ENCODE data around the gene KIAA1671.
"Not testable (repeated sequence)": the region's sequence is repeated elsewhere in the genome, so short reads cannot be mapped to it uniquely, and the experiment has no call there.

KIAA1671 gene

DNA sequence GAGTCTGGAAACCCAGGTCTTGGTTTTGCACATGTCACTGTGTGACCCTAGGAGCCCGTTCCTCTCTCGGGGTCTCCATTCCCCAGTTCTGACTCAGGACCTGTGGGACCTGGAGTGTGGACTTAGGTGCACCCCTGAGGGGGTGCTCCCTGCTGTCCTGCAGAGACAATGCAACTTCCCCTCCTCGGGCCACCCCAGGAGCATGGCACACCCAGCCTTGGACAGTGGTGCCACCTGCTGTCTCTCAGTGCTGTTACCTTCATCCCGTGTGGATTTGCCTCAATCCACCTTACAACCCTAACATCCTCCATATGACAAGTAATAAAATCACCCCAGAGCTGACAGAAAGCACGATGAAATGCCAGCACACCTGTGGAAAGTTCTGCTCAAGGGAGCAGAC is 219.6 kb downstream of the KIAA1671 start:
- peak; percentile 5 for DNase-seq (ENCODE audit: low read depth)

DNA sequence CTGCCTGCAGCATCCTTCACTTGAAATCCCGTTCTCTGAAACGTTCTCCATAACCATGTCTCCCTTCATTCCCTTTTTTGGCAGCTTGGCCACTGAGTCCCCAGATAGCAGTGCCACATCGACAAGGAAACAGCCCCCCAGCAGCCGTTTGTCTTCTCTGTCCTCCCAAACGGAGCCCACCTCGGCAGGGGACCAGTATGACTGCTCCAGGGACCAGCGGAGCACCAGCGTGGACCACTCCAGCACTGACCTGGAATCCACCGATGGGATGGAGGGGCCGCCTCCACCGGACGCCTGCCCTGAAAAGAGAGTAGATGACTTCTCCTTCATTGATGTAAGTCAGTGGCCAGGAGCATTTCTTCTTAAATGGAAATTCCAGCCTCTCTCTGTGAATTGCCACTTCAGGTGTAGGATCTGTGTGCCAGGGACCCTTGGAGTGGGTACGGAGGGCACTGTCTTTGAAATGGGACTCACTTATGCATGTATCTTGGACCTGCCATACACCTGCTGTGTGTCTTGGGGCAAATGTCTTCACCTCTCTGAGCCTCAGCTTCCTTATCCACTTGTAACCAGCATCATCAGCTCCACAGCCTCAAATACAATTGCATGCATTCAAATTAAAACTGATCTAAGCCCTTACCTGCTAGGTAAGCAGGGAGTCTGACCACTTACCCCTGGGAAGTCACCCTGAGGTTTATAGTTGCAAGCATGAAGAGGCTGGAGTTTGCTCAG is 221.8 kb downstream of the KIAA1671 start:
- DNase-seq (ENCODE audit: low read depth) = no peak

DNA sequence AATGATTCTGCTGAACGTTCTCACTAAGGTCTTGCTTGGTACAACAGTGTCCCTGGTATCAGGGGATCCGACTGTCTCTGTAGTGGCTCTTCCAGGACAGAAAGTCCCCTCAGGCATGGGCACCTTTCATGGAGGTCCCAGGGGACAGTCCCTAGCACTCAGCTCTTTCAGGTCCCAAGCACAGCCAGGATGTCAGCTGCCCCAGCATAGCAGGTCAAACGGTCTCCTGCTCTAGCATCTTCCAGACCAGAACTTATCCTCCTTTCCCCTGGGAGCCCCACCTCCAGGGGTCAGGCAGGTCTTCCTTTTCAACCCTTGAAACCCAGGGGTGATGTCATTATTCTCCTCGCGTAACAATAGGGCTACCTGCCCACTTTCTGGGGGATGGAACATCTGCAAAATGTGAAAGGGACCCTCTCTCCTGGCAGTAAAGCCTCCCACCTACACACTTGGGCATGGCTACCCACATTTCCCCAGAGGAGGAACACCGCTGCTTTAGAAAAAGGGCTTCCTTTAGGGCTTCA is 222.4 kb downstream of the KIAA1671 start:
- DNase-seq (ENCODE audit: low read depth) = no peak

DNA sequence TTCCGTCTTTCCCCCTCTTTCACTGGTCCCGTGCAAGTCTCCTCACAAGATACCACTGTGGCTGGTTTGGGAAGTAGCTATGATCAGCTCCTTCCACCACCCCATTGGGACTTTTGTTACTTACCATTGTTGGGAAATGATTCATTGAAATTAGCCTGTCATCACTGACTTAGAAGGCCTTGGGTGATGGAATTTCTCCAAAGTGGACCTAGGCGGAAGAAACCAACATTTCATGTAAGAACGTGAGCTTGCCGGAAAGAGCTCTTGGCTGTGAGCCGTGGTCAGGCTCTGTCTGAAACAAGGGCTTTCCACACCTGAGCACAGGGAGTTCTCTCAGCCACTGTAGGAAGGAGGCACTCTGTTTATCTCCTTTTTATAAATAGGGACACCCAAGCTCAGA is 223.7 kb downstream of the KIAA1671 start:
- no peak for DNase-seq (ENCODE audit: low read depth)

DNA sequence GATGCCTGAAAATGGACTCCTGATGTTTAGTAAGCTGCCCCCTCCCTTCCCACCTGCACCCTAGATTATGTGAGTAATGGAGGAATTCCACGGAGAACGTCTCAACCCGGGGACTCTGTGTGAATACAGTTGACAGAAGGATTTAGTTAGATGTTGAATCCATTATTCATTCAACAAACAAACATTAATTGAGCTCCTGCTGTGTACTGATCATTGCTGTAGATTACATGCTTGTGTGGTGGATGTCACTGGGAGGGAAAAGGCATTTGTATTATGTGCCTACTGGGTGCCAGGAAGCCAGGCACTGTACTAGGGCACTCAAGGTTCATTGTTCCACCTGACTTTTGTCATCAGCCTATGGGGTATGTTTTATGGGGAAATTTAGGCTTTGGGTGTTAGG is 224.3 kb downstream of the KIAA1671 start:
- no peak for DNase-seq (ENCODE audit: low read depth)

DNA sequence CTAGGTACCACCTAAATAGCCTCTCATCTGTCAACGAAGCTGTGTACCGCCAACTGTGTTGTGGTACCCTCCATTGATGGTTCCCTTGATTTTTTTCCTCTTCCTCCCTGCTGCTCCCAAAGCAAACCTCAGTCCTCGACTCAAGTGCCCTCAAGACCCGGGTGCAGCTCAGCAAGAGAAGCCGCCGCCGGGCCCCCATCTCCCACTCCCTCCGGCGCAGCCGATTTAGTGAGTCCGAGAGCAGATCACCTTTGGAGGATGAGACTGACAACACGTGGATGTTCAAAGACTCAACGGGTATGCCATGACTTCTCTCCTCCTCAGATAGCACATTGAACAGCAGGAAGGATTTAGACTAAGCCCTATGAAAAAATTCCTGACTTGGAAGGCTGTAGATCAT is 224.7 kb downstream of the KIAA1671 start:
- DNase-seq (ENCODE audit: low read depth) = no peak

DNA sequence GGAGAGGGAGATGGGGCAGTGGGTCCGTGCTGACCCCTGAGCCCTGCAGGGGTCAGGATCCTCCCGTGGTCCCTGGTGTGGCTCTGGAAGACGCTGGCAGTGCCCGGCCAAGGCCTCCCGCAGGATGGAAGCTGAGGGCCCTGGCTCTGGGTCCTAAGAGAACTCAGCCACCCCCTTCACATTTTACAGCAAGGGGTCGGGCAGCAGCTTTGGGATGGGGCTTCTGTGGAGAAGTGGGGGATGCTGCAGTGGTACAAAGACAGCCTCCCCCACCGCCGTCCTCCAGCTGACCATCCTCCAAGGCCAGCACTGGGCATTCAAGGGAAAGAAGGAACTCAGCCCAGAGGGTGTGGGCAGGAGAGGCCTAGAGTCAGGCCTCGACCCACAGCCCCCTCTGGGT is 225.4 kb downstream of the KIAA1671 start:
- no peak for DNase-seq (ENCODE audit: low read depth)

DNA sequence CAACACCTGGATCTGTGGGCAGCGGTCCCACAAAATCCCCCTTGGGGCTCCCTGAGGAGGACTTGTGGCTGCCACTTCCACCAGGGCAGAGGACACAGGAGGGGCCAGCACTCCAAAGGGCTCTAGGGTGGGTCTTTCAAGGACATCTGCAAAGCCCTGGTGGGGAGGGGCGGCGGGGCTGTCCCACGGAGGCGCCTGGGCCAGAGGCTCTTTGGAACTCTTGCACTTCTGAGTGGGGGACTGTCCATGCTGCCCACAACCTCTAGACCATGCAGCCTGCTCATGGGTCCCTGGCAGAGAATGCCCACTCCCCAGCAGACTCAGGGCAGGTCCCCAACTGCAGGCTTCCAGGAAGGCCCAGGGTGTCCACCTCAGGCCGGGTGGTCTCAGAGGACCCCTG is 225.8 kb downstream of the KIAA1671 start:
- not testable (repeated sequence) for DNase-seq (ENCODE audit: low read depth)

DNA sequence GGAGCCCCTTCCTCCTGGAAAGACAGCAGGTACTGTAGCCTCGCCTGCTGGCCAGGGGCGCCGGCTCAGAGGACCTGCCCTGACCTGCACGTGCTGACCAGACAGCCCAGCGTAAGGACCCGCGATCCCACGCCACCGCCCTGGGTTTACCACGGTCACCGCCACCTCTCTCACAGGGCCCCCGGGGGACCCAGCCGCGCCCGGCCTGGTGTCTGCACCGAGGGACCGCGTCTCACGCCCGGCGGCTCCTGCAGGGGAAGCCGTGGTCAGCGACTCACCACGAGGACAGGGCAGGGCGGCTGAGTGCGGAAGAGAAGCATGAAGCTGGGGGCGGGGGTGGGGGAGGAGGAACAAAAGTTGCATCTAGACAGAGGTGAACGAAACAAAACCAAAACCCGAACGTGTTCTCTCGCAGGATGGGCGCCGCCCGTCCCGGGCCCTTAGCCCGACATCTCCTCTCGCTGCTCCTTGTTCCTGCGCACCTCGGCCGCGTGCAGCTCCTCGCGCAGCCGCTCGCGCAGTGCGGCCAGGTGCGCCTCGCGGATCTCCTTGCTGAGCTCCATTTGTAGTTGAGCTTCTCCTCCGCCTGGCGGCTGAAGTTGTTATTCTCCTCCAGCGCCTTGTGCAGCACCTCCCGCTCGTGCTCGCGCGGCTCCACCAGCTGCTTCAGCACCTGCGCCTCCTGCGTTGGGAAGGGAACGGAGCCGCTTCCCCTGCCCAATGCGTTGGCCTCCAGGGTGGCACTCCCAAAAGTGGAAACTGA is 226.5 kb downstream of the KIAA1671 start:
- not testable (repeated sequence) for DNase-seq (ENCODE audit: low read depth)

GRCh38 chr22:25182131-25183110 is 229.9 kb downstream of the KIAA1671 start:
- no peak for DNase-seq (ENCODE audit: low read depth)

GRCh38 chr22:25183949-25184619 is 231.6 kb downstream of the KIAA1671 start:
- DNase-seq (ENCODE audit: low read depth) = no peak

DNA sequence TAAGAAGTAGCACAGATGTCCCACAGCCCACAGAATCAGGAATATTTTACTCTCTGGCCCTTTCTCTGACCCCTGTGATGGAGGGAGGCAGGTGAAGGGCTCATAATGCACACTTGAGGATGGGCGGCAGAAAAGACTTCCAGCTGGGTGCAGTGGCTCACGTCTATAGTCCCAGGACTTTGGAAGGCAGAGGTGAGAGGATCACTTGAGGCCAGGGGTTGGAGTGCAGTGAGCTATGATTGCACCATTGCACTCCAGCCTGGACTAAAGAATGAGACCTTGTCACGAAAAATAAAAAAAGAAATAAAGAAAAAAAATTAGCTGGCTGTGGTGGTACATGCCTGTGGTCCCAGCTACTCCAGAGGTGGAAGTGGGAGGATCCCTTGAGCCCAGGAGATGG is 233.6 kb downstream of the KIAA1671 start:
- no peak for DNase-seq (ENCODE audit: low read depth)

GRCh38 chr22:25187469-25187868 is 235.0 kb downstream of the KIAA1671 start:
- DNase-seq (ENCODE audit: low read depth) = no peak

GRCh38 chr22:25192406-25192805 is 239.9 kb downstream of the KIAA1671 start:
- no peak for DNase-seq (ENCODE audit: low read depth)

- no peak for DNase-seq (ENCODE audit: low read depth)
Measured at GRCh38 chr22:25193130-25193529, 240.6 kb downstream of the KIAA1671 start.

GRCh38 chr22:25193548-25193947 is 241.0 kb downstream of the KIAA1671 start:
- DNase-seq (ENCODE audit: low read depth) = no peak

- DNase-seq (ENCODE audit: low read depth) = no peak
Measured at GRCh38 chr22:25196326-25196725, 243.8 kb downstream of the KIAA1671 start.

DNA sequence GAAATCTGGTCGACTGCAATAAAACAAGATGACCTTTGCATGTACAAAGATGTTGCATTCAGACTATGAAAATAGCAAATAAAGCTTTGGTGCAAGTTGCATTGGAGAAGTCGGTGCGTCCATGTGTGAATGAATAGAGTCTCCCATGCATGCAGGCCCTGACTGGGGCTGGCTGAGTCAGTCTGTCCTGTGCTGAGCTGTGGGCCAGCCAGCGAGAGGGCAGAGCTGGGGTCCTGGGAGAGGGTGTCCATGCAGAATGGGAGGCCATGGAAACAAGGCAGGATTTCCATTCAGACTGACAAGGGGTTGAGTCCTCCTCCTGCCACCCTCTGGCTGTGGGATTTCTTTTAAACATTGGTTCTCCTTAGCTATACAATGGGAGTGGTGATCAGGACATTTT is 244.8 kb downstream of the KIAA1671 start:
- DNase-seq (ENCODE audit: low read depth) = no peak

DNA sequence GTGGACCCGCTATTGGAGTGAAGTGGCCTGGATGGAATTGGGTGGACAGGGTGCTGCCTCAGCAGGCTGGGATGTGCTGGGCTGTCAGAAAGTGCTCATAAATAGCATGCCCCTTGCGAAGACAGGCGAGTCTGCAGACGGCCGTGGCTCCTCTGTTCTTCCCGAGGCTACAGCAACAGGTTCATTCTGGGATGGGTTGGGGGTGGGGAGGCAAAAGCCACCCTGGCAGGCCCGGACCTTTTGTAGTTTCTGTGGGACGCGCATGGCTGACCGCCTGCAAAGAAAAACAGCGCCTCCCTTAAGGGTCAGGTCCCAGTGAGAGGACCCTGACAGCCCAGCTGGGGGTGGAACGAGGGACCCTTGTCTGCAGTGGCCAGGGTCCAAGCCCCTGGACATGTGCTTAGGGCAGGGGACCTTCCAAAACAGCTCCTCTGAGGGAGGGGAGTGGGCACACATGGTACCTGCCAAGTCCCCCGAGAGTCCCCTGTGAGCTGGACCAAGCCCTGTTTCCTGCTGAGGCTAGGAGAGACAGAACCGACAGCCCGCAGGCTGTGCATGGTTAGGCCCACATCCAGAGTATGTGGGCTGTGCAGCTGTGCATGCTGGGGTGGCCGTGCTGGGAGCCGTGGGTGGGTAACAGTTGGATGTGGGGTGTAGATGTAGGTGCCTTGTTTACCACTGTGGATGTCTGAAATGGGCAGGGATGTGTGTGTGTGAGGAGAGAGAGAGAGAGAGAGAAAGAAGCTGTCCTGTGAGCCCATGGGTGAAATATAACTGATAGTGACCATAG is 247.4 kb downstream of the KIAA1671 start, which contains the start of gene CRYBB3:
Gene CRYBB3, plus strand, starts transcription at position 128 of the 790 bp plus-strand sequence. CDS start 1,539 bp downstream, outside the sequence.
- no peak for DNase-seq (ENCODE audit: low read depth)

- DNase-seq (ENCODE audit: low read depth) = no peak
Measured at GRCh38 chr22:25200967-25201366, 248.5 kb downstream of the KIAA1671 start.
